Measurements from ENCODE around the gene PRKCH. TPM values are rescaled to one million over a fixed set of nuclear protein-coding genes. Genes with fewer than 3 reads are reported as not detected.

Gene PRKCH
- total and polyA plus RNA-seq, 9 of the 15 experiments (the other 6 are each of a cell fraction or from before 2014, with no cell fraction given), result 0.61 to 4.4 (median 4.0) TPM

DNA sequence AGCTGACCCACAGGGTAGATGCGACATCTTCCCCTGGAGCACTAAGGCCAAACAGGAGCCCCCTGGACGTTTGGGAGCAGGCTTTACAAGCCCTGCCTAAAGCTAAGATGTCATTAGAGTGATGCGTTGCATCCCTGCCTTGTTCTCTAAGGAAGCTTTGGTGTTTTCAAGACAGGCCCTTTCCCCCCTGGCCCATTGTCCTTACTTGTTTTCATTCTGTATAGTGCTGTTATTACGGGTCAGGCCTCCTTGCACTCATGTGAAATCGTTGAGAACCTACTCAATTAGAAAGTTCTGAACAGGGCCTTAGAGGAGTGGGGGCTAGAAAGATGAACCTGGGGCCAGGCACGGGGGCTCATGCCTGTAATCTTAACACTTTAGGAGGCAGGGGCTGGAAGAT lies 1.7 kb upstream of the PRKCH start:
- POLR2A ChIA-PET, result no interaction called here
- intact Hi-C loops (cut with micrococcal nuclease) (no loop called here), in situ Hi-C loops (cut with MboI) (no loop called here)
- Histone ChIP-seq H3K9me1 (ENCODE audit: control insufficient read depth, insufficient read depth, low read length) (no peaks in the 10 kb centered on the region), H3K79me2 (ENCODE audit: control insufficient read depth, insufficient read depth, low read length) (no peaks in the 10 kb centered on the region; the same call in 2 of the 3 replicates), H3K27me3 (ENCODE audit: control insufficient read depth in 2 of 2, insufficient read depth in 2 of 2, low read length in 2 of 2) (no peaks in the 10 kb centered on the region), H3K4me1 (replicated peaks in 1 of 2; ENCODE audit: control insufficient read depth in 2 of 2, insufficient read depth in 2 of 2, low read length in 2 of 2) (peaks cover 0 to 19% of the 10 kb centered on the region in 2 experiments; a peak in 3 of 5 replicates), H4K20me1 (replicated peaks; ENCODE audit: control insufficient read depth, insufficient read depth, low read length) (no peaks in the 10 kb centered on the region), H3K27ac (ENCODE audit: extremely low read depth, low read depth, low read length) (no peak overlapping the region), H3K9ac (ENCODE audit: insufficient read depth in 1 of 2, low read depth in 2 of 2, low read length in 2 of 2) (no peak overlapping the region), H3K9me3 (replicated peaks; ENCODE audit: control insufficient read depth, insufficient read depth, low read depth, low read length) (no peaks in the 10 kb centered on the region), H2AFZ (ENCODE audit: low read depth, low read length) (no peak overlapping the region), H3K4me2 (ENCODE audit: insufficient read depth, low read length) (no peak overlapping the region), H3K4me3 (no peak overlapping the region), H3K36me3 (ENCODE audit: control insufficient read depth, insufficient read depth, low read length) (no peaks in the 10 kb centered on the region)
- CTCF ChIA-PET (ENCODE audit: low intra/inter-chr PET ratio), result no interaction called here
- ATAC-seq (no peak), DNase-seq (ENCODE audit: extremely low read depth in 1 of 4, low spot score in 3 of 4) (no peak), FAIRE-seq (no peak)
- 54% methylated on average over 3 of the region's 6 CpGs for WGBS (ENCODE audit: insufficient coverage, low coverage, missing lambda C conversion rate)
- no TSS peak for BruUV-seq (replicated peaks)
- TF ChIP-seq ASH1L (IDR thresholded peaks at IDR 0.05; ENCODE audit: borderline replicate concordance, low read depth, partially characterized antibody) (no peak), BDP1 (IDR thresholded peaks at IDR 0.05; ENCODE audit: insufficient read depth, insufficient read length) (no peak), CBFB (CRISPR knock-in tag; IDR thresholded peaks at IDR 0.05) (no peak), EZH2 (IDR thresholded peaks at IDR 0.05; ENCODE audit: borderline replicate concordance, low read depth, low read length) (no peak), KLF6 (CRISPR knock-in tag; IDR thresholded peaks at IDR 0.05; ENCODE audit: borderline replicate concordance) (no peak), ARNT (IDR thresholded peaks at IDR 0.05) (no peak), CEBPB (tag; IDR thresholded peaks at IDR 0.05) (no peak), ZNF3 (CRISPR knock-in tag; IDR thresholded peaks at IDR 0.05) (no peak), SAFB2 (IDR thresholded peaks at IDR 0.05; ENCODE audit: borderline replicate concordance, low read depth, low read length, severe bottlenecking) (no peak), IFI16 (CRISPR knock-in tag; IDR thresholded peaks at IDR 0.05) (no peak), HMG20B (CRISPR knock-in tag; IDR thresholded peaks at IDR 0.05) (no peak), ZNF408 (CRISPR knock-in tag; IDR thresholded peaks at IDR 0.05; ENCODE audit: low read depth) (no peak)
- TF ChIP-seq, protein P1, sequence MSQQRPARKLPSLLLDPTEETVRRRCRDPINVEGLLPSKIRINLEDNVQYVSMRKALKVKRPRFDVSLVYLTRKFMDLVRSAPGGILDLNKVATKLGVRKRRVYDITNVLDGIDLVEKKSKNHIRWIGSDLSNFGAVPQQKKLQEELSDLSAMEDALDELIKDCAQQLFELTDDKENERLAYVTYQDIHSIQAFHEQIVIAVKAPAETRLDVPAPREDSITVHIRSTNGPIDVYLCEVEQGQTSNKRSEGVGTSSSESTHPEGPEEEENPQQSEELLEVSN (IDR thresholded peaks at IDR 0.05; ENCODE audit: borderline replicate concordance in 1 of 2, extremely low read depth in 1 of 2, insufficient read depth in 1 of 2, insufficient read length in 1 of 2, low read depth in 1 of 2, low read length in 1 of 2, poor library complexity in 1 of 2, severe bottlenecking in 1 of 2), result no peak
- TF ChIP-seq, protein P2, sequence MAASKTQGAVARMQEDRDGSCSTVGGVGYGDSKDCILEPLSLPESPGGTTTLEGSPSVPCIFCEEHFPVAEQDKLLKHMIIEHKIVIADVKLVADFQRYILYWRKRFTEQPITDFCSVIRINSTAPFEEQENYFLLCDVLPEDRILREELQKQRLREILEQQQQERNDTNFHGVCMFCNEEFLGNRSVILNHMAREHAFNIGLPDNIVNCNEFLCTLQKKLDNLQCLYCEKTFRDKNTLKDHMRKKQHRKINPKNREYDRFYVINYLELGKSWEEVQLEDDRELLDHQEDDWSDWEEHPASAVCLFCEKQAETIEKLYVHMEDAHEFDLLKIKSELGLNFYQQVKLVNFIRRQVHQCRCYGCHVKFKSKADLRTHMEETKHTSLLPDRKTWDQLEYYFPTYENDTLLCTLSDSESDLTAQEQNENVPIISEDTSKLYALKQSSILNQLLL (CRISPR knock-in tag; IDR thresholded peaks at IDR 0.05; ENCODE audit: borderline replicate concordance), result no peak
- TF ChIP-seq, protein P3, sequence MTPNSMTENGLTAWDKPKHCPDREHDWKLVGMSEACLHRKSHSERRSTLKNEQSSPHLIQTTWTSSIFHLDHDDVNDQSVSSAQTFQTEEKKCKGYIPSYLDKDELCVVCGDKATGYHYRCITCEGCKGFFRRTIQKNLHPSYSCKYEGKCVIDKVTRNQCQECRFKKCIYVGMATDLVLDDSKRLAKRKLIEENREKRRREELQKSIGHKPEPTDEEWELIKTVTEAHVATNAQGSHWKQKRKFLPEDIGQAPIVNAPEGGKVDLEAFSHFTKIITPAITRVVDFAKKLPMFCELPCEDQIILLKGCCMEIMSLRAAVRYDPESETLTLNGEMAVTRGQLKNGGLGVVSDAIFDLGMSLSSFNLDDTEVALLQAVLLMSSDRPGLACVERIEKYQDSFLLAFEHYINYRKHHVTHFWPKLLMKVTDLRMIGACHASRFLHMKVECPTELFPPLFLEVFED (CRISPR knock-in tag; conservative IDR thresholded peaks at IDR 0.05), result no peak
- TF ChIP-seq, protein P4, sequence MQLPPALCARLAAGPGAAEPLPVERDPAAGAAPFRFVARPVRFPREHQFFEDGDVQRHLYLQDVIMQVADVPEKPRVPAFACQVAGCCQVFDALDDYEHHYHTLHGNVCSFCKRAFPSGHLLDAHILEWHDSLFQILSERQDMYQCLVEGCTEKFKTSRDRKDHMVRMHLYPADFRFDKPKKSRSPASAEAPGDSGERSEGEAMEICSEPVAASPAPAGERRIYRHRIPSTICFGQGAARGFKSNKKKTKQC (CRISPR knock-in tag; IDR thresholded peaks at IDR 0.05), result no peak
